H54 (cell line): ENCODE data around the gene TMEM134.

Experiments
- DNase-seq: peaks from one replicate; pipeline ENCODE4 v3.0.0; 2011; ENCODE audit warnings: low spot score, mixed read lengths; ENCODE audit not compliant: insufficient read length
- FAIRE-seq: peaks from 3 replicates; lab custom pipeline; 2011; peaks lifted over from hg19 to GRCh38; lab: Jason Lieb, UNC
- POLR2A ChIP-seq: IDR thresholded peaks from 2 replicates; pipeline ENCODE4 v1.6.1; 2011; ENCODE audit warnings: low read depth, mild to moderate bottlenecking, low read length

The TMEM134 gene

DNA sequence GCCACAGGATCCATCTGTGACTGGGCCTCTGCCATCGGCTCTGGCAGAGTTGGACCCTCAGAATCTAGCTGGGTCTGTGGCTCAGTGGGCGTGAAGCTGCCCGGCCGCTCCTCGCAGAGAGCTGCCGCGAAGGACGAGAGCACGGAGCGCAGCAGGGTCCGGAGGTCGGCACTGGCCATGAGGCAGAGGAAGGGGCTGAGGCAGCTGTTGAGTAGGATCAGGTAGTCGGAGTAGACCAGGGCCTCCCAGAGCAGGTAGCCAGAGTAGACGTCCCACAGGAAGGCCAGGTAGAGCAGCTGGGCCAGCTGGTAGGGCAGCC is 17.4 kb downstream of the TMEM134 start:
- no peak for FAIRE-seq
- TF ChIP-seq POLR2A = no peak
- DNase-seq = no peak

DNA sequence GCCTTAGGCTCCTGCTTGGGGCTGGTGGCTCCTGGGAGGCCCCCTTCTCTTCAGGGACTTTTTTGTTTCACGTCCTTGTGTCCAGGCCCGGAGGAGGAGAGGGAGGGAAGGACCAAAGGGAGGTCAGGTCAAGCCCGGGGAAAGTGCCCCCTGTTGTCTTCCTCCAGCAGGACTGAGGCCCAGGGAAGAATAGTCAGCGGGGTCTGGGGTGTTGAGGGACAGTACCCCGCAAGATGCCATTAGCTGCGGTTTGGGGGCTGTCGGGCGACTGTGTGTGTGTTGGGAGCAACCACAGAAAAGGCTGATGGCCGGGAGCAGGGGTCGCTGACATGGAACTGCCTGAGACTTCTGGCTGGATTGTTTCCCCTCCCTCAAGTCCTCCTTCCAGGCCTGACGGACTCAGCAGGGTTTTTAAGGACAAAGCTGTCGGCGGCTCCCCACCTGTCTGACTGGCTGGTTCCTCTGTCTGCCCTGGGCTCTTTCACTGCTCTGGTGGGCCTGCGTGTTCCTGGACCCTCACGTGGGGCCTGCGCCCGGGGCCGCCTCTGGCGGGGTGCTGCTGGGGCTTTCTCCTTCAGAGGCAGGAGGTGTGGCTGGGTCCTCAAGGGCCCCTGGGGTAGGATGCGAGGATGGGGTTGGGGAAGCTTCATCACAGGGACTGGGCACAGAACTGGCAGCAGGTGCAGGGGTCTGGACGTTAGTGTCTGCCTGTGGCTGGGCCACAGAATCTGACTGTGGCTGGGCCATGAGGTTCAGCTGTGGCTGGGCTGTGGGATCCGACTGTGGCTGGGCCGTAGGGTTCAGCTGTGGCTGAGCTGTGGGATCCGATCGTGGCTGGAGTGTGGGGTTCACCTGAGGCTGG is 18.0 kb downstream of the TMEM134 start:
- FAIRE-seq = no peak
- no peak for DNase-seq
- no peak for TF ChIP-seq POLR2A

DNA sequence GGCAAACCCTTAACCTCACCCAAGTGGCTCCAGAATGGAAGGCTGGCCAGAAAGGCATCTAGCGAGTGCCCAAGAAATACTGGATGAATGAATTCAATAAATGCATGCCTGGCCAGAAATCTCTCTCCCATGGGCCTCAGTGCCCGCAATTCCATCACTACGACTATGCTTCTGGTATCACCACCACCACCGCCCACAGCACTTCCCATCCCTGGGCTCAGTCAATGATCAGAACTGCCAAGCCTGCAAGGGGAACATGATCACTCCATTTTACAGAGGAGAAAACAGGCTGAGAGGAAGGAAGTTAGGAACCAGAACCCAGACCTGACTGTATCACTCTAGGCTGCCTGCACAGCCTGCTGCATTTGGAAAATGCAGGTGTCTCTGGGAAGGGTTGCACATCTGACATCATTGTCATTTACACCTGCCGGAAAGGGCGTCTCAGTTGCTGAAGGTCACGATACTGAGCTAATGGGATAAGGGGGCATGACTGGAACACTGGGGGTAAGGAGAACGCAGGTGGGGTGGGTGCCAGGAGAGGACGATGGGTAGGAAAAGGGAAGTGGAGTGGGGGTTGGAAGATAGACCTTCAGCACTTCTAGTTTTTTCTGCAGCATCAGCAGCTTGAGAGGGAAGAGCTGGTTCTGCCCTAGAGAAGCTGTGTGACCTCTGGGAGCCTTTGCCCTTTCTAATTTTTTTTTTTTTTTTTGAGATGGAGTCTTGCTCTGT is 19.8 kb downstream of the TMEM134 start:
- no peak for FAIRE-seq
- DNase-seq = no peak
- no peak for TF ChIP-seq POLR2A

DNA sequence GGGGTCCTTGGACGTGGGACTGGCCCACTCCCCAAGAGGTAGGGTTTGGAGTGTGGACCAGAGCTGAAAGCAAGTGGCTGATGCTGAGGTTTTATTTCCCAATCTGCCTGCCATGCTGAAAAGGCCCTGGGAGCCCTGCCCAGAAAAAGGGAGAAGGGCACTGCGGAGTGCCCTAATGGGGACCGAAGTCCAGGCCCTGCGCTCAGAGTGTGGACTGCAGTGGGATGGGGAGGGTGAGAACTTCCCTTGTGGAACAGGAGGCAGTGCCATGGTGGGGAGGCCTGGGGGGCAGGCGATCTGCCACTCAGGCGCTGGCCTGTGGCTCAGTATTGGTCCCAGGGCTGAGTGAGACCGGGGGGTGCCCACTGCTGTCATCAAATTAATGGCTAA is 20.8 kb downstream of the TMEM134 start:
- TF ChIP-seq POLR2A = no peak
- DNase-seq (no peak), FAIRE-seq (no peak)

DNA sequence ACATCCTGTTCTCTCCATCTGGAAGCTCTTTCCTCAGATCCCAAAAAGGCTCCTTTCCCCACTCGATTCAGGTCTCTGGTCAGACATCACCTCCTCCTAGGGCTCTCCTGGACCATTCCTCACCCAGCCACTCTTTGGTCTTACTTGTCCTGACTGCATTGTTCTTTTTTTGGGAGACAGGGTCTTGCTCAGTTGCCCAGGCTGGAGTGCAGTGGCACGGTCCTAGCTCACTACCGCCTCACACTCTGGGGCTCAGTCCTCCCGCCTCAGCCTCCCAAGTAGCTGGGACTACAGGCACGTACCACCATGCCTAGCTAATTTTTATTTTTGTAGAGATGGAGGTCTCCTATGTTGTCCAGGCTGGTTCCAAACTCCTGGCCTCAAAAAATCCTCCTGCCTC is 23.5 kb downstream of the TMEM134 start:
- FAIRE-seq (no peak), DNase-seq (no peak)
- no peak for TF ChIP-seq POLR2A

DNA sequence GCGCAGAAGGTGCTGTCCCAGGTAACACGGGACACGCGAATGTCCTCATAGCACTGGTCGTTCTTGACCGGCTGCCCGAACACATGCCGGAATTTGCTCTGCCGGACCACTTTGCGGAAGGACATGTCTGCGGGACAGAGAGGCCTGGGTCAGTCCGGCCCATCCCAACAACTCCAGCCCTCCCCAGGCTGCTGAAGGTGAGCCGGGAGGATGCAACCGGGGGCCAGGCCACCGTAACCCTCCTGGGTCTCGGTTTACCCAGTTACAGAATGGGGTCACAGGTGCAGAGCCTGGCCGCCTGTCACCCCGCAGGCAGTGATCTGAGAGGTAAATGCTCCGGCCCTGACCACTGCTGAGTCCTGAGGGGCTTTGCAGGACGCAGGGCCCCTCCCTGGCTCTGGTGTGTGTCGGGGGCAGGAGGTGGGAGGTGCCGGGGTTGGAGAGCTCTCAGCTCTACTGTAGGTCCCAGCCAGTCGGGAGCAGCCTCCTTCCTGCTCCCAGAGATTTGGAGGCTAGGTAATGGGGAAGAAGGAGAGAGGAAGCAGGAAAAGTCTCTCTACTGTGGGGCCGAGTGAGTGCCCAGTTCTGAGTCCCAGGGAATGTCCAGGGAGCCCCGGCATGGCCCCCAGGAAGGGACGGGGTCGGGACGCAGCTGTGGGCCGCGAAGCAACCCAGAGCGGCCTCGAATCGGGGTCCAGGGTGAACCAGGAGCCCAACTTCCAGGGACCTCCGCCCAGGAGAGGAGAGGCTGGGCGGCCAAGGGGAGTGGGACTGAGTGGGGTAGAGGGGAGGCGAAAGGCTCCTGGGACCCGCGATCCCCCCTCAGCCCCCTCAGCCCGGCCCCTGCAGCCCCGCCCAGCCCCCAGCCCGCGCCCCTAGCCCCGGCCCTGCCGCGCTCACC is 26.3 kb downstream of the TMEM134 start:
- DNase-seq = no peak
- TF ChIP-seq POLR2A = no peak
- no peak for FAIRE-seq

DNA sequence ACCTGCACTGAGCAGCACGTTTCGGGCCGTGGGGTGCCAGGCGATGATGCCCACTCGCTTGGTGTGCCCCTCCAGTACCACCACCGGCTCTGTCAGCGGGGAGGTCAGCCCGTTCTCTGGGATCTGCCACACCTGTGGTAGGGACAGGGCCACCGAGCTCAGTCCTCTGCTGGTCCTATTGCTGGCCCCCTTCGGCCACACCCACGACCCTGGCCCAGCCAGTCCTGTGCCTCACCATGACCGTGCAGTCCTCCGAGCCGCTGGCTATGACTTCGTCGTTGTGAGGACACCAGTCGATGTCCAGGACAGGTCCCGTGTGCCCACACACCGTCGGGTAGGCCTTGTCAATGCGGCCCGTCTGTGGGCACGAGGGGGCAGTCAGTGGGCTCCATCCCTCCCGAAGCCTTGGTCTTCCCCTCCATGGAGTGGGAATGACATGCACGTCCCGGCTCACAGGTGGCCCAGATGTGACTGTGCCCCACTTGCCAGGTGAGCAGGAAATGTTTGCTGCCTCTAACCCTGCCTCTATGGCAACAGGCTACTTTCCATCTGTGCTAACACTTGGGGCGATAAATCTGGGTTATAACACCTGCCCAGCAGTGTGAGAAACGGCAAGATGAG is 27.2 kb downstream of the TMEM134 start:
- no peak for FAIRE-seq
- DNase-seq = no peak
- no peak for TF ChIP-seq POLR2A

DNA sequence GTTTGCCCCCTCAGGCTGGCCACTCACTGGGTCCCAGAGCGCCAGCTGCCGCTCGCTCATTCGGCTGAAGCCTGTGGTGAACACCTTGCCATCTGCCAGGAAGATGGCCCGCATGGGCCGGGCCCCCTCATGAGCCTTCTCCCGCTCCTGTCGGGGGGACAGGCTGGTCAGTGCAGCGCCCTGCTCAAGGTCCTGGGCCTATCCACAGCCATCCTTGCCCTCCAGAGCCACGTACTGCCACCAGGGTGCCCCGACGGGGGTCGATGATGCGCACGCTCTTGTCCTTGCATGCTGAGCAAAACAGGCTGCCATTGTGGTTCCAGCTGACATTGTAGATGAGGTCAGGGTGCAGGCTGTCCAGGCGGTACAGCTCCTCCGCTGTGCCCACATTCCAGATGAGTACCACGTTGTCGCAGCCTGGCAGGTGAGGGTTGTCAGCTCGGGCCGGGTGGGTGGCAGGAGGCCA is 27.9 kb downstream of the TMEM134 start:
- DNase-seq (no peak), FAIRE-seq (no peak)
- no peak for TF ChIP-seq POLR2A

DNA sequence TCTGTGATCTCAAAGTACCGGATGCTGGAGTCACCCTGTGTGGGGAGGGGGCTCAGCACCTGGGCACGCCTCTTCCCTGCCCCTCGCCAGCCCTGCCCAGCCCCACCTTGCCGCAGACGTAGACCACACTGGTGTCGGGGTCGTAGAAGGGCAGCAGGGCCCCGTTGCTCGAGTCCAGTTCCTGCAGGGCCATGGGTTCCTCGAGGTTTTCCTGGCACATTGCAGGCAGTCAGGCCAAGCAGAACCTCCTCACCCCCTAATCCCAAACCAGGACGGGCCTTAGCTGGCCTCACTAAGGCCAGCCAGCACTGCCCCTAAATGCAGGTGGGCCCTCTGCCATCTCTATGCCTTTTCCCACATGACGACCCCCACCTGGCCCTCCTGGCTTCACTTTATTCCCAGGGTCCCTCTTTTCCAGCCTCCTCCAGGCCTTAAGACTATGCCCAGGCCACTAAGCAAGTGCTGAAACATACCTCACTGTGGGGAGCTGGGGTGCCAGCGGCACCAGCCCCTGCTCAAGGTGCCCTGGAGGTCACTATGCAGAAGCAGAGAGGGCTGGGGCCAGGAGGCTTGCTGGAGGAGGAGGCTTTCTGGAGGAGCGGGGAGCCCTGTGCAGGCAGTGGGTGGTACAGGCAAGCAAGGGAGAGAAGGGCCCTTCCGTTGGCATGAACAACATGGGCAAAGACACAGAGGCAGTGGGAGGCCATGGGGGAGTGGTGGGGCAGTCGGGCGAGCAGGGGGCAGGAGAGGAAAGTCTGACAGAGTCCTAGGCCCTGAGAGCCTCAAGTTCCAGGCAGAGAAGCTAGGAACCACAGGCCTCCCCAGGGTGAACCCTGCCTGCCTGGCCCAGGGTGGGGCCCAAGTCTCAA is 28.6 kb downstream of the TMEM134 start:
- FAIRE-seq (no peak), DNase-seq (no peak)
- no peak for TF ChIP-seq POLR2A

DNA sequence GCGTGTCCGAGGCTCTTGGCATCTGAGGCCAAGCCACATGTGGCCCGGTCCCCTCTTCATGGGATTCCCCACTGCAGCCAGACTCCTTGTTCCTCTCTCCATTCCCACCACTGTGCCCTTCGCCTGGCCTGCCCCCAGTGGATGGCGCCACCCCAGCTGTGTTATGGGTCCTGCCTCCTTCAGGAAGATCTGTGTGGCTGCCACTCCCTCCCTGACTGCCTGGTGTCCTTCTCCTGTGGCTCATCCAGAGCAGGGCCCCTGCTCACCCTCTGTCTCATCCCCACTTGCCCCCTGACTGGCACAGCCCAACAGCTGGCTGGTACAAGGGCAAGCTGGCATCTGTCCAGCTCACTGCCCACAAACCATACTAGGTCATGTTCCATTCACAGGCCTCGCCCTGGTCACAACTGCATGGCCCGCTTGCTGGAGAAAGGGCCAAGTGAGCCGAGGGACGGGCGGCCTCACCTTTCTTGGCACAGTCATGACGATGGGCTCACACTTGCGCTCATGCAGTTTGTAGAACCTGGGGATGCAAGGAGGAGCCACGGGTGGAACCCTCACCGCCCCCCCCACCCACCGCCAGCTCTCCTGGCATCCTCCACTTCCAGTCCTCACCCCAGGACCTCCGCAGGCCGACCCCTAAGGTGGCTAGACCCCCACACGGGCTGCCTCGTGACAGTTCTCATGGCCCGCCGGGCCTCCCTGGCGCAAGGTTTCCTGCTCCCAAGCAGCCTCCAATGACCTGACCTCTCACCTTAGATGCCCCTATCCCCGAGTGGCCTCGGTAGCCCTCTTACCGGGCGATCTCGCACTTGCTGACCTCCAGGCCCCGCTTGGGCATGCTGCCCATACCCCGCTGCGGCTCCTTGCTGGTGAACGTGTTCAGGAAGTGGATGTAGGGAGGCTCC is 29.5 kb downstream of the TMEM134 start:
- no peak for TF ChIP-seq POLR2A
- DNase-seq (peak; percentile 74), FAIRE-seq (no peak)

DNA sequence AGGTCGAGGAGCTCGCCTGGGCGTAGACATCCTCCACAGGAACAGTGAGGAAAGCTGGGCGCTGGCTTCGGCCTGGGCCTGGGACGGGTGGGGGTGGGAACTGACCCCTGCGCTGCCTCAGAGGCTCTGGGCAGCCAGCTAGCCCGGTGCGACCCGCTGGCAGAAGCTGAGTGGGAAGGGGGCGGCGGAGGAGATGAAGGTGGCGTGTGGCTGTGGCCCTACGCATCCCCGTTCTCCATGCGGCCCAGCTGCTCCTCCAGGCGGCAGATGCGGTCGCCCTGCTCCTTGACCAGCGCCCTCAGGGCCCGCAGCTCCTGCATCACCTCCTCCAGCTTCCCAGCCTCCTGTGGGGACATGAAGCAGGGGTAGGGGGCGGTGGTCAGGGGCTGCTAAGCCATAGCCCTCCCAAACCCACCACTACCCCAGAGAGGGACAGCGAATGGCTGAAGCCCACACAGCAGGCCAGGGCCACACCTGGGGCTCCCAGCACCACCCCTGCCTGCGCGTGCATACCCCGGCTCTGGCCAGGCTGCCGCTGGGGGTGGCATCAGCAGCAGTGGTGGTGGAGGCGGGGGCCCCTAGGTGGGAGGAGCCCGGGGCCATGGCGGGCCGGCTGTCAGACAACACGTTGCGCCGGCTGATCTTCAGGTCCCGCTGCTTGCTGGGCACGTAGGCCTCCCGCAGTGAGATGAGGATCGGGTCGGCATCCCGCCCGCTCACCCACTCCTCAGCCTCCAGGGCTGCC is 30.7 kb downstream of the TMEM134 start:
- DNase-seq = no peak
- no peak for FAIRE-seq
- TF ChIP-seq POLR2A = no peak
